ENCODE data around the gene KRTAP4-8.
"Not testable (repeated sequence)": the region's sequence is repeated elsewhere in the genome, so short reads cannot be mapped to it uniquely, and the experiment has no call there.

Gene KRTAP4-8

DNA sequence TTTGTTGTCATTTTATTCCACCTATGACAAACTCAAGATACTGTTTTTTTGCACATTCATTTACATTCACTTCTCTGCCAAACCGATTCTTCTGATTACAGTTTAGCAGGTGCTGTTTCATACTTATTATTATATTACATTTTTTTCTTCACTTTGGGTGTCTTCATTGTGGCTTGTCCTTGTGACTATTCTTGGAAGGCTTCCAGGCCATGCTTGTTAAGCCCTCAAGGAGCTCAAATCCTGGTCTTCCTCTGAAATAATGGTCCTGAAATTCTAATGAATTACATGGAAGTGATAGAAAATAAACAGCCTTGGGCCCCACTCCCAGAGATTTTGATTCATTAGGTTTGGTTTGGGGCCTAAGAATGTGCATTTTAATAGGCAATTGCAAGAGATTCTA is 33.6 kb downstream of the KRTAP4-8 start:
- DNase-seq, result no peak

DNA sequence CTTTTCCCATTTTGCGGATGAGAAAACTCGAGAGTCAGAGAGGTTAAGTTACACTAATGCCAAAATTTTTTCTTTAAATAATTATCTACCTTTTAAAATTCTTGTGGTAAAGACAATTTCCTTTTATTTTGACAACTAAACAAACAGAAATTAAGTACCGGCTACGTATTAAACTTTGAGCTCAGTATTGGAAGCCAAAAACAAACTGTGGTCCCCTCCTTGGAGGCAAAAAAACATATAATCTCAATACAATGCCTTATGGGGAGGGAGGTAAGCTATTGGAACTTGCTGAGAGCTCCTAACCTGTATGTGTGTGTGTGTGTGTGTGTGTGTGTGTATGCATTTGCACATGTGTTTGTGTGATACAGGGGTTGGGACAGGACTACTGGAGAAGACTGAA is 34.5 kb downstream of the KRTAP4-8 start:
- no peak for DNase-seq

DNA sequence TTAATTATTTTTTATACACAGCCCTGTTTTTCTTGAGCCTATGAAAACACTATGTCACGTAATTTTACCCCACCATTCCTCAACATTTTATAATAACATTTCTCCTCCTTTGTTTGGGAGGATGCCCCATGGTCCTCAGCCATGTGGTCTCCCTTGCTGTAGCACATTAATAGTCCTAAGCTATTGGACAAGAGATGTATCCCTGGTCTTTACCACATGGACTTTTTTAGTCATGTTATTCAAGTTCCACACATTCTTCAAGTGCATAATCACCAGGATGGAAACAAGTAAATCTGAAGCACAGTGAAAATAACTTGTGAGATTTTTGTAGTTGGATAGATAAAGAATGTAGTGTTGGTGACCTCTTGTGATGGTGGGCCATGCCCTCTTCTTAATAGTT is 36.0 kb downstream of the KRTAP4-8 start:
- DNase-seq, result no peak

DNA sequence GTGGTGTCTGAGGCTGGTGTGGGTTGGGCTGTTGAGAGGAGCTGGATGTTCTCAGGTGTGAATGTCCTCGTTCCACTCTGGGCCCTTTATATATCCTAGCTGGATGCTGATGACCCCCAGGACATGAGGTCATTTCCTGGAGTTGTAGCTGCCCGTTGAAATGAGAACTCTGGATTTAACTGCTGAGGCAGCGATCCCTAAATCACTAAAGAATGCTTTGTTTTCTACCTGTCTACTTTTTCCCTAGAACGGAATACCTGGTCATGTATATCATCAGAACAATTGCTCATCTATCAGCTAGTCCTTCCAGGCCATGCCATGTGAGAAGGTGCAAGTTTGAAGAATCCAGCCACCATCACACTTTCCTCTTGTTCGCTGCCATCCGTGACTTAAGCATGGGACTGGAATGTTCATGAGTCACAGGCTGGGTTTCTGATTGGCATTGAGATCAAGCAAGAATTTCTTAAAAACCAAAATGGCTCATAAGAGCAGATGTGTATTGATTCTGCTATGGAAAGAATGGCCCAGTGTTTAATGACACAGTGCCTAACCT is 37.8 kb downstream of the KRTAP4-8 start, which contains the start of gene KRTAP2-3:
Gene KRTAP2-3 (minus strand): TSS at position 63 of the 553 bp plus-strand sequence. CDS start 64 bp downstream, outside the sequence.
- no peak for DNase-seq

DNA sequence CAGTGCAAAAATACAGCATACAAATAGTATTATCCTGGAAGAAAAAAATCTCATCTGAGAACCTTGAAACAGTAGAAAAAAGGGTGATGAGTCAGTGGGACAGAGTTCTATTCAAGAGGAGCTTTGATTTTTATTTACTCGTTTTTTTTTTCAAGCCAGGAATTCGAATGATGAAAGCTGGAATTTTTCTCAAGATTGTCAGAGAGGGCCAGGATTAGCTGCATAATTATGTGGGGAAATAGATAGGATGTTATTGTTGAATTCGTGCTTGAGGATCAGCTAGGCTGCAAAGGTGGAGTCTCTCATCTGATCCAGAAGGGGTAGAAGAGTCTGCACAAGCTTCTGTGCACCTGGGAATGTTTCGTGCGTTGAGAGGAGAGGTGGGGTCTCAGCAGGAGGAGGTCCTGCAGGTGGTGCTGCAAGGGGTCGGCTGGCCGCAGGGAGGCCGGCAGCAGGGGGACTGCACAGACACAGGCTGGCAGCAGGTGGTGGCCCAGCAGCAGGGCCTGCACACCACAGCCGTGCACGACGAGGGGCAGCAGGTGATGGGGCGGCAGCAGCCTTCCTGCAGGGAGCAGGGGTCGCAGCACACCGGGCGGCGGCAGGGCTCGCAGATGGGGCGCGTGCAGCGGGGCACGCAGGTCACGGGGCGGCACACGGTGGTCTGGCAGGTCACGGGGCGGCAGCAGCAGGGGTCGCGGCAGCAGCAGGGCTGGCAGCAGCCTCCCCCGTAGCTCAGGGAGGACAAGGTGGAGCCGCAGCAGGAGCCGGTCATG is 38.5 kb downstream of the KRTAP4-8 start:
- not testable (repeated sequence) for DNase-seq

DNA sequence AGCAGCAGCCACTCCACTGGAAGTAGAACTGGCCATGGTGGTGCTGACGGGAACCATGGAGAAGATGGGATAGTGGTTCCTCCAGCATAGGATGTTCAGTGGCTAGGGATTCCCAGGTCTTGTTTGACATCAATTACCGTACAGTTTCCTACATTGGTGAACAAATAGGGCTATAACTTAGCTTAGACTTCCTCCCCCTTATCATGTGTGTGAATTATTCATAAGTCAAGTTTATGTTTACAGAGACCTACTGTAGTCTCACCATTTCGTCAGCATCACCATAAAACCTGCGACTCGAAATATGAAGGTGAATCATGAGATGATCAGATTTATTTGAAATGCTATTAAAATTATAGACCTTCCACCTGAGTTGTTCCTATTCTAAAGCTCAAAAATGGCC is 39.2 kb downstream of the KRTAP4-8 start:
- no peak for DNase-seq

DNA sequence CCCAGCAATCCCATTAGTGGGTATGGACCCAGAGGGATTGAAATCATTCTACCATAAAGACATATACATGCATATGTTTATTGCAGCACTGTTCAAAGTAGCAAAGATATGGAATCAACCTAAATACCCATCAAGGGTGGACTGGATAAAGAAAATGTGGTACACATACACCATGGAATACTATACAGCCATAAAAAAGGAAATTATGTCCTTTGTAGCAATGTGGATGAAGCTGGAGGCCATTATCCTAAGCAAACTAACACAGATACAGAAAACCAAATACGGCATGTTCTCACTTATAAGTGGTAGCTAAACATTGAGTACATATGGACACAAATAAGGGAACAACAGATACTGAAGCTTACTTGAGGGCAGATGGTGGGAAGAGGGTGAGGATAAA is 40.4 kb downstream of the KRTAP4-8 start:
- DNase-seq, result no peak

DNA sequence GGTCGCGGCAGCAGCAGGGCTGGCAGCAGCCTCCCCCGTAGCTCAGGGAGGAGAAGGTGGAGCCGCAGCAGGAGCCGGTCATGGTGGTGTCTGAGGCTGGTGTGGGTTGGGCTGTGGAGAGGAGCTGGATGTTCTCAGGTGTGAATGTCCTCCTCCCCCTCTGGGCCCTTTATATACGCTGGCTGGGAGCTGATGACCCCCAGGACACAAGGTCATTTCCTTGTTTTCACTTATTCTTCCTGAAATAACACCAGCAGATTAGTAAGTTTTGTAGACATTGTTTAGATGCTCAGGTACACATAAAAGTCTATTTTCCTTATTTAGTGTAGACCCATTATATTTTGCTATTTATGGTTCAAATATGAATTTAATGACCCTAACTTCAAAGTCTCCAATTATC is 42.8 kb downstream of the KRTAP4-8 start, which contains the start of gene KRTAP2-2:
Gene KRTAP2-2 (minus strand): TSS at position 101 of the 400 bp plus-strand sequence. CDS start 19 bp downstream, at position 82.
- not testable (repeated sequence) for DNase-seq

DNA sequence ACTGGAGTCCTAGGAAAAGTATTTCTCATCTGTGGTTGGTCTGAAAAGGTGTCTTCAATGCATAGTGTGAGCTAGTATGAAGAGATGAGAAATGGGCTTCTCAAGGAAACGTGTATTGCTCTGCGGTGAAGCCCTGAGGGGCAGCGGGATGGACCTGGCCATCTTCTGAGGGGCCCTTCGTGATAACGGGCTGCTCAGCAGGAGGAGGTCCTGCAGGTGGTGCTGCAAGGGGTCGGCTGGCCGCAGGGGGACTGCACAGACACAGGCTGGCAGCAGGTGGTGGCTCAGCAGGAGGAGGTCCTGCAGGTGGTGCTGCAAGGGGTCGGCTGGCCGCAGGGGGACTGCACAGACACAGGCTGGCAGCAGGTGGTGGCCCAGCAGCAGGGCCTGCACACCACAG is 43.4 kb downstream of the KRTAP4-8 start:
- not testable (repeated sequence) for DNase-seq

DNA sequence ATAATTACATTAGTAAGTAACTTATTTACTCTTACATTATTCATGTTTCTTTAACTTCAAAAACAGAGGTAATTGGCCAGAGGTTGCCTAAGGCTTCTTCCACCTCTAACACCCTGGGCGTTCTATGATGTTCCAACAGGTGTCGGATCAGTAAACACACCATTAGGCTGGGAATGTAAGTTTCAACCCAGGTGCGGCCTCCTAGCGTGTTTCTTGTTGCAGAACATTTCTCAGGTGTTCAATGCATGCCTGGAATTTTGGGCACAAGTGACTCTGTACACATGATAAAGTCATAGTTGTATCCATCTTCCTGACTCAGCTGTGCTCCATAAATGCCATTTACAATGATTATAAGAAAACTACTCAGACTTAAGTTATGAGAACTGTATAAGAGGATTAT is 43.9 kb downstream of the KRTAP4-8 start:
- no peak for DNase-seq

DNA sequence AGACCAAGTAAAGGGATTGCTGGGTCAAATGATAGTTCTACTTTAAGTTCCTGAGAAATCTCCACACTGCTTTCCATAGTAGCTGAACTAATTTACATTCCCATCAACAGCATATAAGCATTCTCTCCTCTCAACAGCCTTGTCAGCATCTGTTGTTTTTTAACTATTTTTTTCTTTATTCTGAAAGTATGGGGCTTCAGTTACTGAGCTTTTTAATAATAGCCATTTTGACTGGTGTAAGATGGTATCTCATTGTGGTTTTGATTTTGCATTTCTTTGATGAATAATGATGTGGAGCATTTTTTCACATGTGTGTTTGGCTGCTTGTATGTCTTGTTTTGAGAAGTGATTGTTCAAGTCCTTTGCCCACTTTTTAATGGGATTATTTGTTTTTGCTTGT is 45.4 kb downstream of the KRTAP4-8 start:
- DNase-seq, result no peak

DNA sequence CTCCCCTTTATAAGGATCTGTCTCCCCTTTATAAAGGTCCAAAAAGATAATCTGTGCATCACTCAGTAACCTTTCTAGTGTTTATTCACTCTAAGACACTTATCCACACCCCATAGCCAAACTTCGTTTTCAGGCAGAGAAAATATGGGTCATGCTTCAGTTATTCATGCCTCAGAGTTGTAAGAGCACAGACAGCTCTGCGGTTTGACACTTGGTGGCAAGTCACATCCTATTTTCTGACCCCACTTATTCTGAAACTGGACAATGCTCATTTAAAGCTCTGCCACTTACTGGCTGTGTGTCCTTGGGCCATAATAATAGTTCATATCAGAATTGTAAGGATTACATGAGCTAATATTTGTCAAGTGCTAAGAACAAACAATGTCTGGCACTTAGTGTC is 48.8 kb downstream of the KRTAP4-8 start:
- DNase-seq, result no peak

DNA sequence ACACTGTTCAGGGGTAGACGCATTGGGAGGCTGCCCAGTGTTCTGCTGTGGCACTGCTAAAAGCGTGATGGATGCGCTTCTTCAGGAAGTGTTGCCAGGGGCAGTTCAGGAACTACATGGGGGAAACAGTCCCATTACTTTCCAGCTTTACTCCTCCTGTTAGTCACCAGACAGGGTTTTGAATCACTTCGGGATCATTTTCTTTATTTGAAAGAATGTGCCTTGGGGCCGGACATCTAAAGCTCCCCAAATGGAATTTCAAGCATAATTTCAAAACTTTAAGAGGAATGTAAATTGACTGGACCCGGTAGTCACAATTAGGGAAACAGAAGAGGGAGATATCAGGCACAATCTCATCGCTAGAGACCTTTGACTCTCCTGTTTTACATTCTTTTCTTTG is 49.5 kb downstream of the KRTAP4-8 start:
- no peak for DNase-seq
